IPS-20b (cell line): ENCODE measurements around the gene PHYHIPL.
"Not testable (repeated sequence)": the region's sequence is repeated elsewhere in the genome, so short reads cannot be mapped to it uniquely, and the experiment has no call there.

Source experiments
- H3K27ac ChIP-seq: one replicate; pipeline ENCODE4 v1.5.1; 2013; ENCODE audit warnings: low read length
- H3K27me3 ChIP-seq: 2 replicates; pipeline ENCODE4 v1.6.1; 2013; ENCODE audit warnings: mild to moderate bottlenecking, low read length, inconsistent platforms; ENCODE audit not compliant: insufficient read depth
- H3K36me3 ChIP-seq: 2 replicates; pipeline ENCODE4 v1.6.1; 2013; ENCODE audit warnings: low read depth, mild to moderate bottlenecking, inconsistent platforms, low read length, moderate library complexity; ENCODE audit not compliant: insufficient read depth
- H3K4me1 ChIP-seq: 2 replicates; pipeline ENCODE4 v1.6.1; 2013; ENCODE audit warnings: mild to moderate bottlenecking, control low read depth, inconsistent platforms, low read length, moderate library complexity; ENCODE audit not compliant: insufficient read depth
- H3K4me3 ChIP-seq: 2 replicates; pipeline ENCODE4 v1.5.1; 2013; ENCODE audit warnings: mild to moderate bottlenecking, low read length, inconsistent platforms
- H3K9ac ChIP-seq: 2 replicates; pipeline ENCODE4 v1.6.1; 2013; ENCODE audit warnings: low read depth, mild to moderate bottlenecking, inconsistent platforms, low read length, moderate library complexity
- H3K9me3 ChIP-seq: 2 replicates; pipeline ENCODE4 v1.6.1; 2013; ENCODE audit warnings: mild to moderate bottlenecking, low read depth, low read length, inconsistent platforms; ENCODE audit not compliant: insufficient read depth

PHYHIPL gene

DNA sequence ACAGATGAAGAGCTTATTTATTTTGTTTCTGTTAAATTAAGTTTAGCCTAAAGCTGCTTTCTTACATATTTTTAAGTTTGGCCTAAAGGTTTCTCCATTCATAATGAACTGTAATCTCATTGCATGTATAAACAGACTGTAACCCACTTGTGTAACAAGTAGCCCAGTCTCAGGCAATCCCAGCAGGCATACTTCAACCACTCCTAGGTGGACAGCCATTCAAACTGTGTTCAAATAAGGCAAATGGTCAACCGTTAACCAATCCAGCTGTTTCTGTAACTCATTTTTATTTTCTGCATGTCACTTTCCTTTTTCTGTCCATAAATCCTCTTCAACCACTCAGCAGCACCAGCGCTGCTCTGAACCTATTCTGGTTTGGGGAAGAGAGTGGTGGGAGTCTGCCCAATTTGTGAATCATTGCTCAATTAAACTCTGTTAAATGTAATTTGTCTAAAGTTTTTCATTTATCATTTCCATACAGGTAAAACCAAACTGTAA is 35.9 kb downstream of the PHYHIPL start:
- H3K4me3 ChIP-seq, result no peak overlapping the region
- H3K27ac ChIP-seq, result no peak overlapping the region
- no peaks in the 10 kb centered on the region for H3K27me3 ChIP-seq
- H3K4me1 ChIP-seq, result no peaks in the 10 kb centered on the region
- no peak overlapping the region for H3K9ac ChIP-seq
- no peaks in the 10 kb centered on the region for H3K36me3 ChIP-seq
- no peaks in the 10 kb centered on the region for H3K9me3 ChIP-seq

DNA sequence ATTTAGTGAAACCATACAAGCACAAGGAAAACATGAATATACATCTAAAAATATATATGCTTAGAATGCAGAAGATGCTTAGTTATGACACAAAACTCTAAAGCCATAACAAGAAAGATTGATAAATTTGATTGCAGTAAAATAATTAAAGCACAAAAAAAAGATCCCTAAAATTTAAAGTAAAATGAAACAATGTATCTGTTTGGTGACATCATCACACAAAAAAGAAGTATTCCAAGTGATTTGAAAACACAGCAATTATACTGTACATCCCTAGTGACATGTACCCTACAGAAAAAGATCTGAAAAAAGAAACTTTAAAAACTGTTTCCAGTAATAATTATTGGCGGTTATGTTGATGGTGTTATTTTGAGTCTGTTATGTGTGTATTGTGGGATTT is 37.7 kb downstream of the PHYHIPL start:
- no peaks in the 10 kb centered on the region for H3K9me3 ChIP-seq
- H3K4me3 ChIP-seq, result no peak overlapping the region
- no peak overlapping the region for H3K9ac ChIP-seq
- H3K36me3 ChIP-seq, result no peaks in the 10 kb centered on the region
- H3K27ac ChIP-seq, result no peak overlapping the region
- no peaks in the 10 kb centered on the region for H3K4me1 ChIP-seq
- H3K27me3 ChIP-seq, result no peaks in the 10 kb centered on the region

DNA sequence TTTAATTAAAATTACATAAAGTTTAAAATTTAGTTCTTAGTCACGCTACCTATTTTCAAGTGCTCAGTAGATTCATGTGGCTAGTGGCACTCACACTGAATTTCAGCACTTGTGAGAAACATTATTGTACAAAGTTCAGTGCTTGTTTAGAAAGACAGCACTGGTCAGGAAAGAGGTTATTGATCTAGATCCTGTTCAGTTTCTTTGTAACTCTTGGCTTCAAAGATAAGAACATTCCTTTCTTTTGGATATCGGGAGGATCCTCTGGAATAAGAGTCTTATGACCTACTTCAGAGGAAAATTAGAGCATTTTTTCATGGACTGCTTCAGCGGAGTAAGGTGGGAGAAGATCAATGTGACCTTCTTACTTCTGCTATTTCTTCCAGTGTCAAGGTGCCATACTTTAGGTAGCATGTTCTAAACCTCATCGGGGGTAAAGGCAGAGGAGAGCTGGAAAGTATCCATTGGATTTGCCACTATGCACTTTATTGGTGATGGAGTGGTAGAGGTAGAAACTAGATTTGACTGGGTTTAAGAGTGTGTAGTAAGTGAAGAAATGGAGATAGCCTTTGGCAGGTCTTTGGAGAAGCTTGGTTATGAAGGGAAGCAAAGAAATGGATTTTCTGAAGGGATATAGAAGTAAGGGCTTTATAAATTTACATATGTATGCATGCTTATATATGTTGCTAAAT is 39.9 kb downstream of the PHYHIPL start:
- Histone ChIP-seq H3K4me3 (no peak overlapping the region), H3K27me3 (no peaks in the 10 kb centered on the region), H3K9ac (no peak overlapping the region), H3K4me1 (no peaks in the 10 kb centered on the region), H3K27ac (no peak overlapping the region), H3K36me3 (no peaks in the 10 kb centered on the region), H3K9me3 (no peaks in the 10 kb centered on the region)

DNA sequence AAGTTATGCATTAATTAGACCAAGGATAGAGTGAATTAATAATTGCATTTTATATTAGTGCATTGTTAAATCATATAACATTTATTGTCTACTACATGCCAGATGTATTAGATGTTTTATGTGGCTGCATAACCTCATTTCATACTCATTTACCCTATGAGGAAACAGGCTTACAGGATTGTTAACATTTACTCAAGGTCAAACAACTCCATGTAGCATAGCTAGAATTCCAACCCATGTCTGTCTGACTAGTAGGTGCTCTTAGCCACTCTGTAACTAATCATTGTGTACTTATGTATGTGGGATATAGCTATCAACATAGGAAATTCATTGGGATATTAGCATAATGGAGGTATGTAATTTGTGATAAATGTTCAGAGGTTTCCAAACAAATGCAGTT is 46.3 kb downstream of the PHYHIPL start:
- Histone ChIP-seq H3K27ac (no peak overlapping the region), H3K36me3 (no peaks in the 10 kb centered on the region), H3K4me3 (no peak overlapping the region), H3K27me3 (no peaks in the 10 kb centered on the region), H3K9ac (no peak overlapping the region), H3K4me1 (no peaks in the 10 kb centered on the region), H3K9me3 (no peaks in the 10 kb centered on the region)

DNA sequence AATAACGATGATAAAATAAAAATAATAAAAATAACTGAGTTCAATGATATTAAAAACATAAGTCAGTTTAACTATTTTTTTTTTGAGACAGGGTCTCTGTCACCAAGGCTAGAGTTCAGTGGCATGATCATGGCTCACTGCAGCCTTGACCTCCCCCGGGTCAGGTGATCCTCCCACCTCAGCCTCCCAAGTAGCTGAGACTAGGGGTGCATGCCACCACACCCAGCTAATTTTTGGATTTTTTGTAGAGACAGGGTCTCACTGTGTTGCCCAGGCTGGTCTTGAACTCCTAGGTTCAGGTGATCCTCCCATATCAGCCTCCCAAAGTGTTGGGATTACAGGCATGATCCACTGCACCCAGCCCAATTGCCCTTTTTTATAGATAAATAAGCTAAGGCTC is 47.2 kb downstream of the PHYHIPL start:
- H3K4me1 ChIP-seq, H3K27me3 ChIP-seq, H3K9me3 ChIP-seq, H3K4me3 ChIP-seq, H3K36me3 ChIP-seq, H3K9ac ChIP-seq, H3K27ac ChIP-seq: not testable (repeated sequence)

DNA sequence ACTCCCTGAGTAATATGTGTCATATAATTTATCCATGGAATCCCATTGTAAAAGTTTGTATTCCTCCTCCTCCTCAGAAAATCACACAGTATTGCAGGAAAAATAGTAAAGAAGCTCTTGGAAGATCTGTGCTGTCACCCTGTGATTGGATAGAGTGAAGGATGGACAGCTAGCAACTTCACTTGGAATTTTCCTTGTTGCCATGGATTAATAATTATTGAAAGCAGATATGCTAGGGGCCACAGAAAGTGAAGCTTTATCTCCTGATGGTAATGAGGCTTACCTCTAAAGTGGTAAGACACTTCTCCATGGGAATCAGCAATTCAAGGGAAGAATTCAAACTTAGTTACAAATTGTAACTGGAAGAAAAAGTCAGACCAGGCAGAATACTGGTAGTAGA is 48.8 kb downstream of the PHYHIPL start:
- H3K9me3 ChIP-seq, result no peaks in the 10 kb centered on the region
- no peak overlapping the region for H3K4me3 ChIP-seq
- no peak overlapping the region for H3K9ac ChIP-seq
- H3K27me3 ChIP-seq, result no peaks in the 10 kb centered on the region
- H3K27ac ChIP-seq, result no peak overlapping the region
- H3K36me3 ChIP-seq, result no peaks in the 10 kb centered on the region
- no peaks in the 10 kb centered on the region for H3K4me1 ChIP-seq

DNA sequence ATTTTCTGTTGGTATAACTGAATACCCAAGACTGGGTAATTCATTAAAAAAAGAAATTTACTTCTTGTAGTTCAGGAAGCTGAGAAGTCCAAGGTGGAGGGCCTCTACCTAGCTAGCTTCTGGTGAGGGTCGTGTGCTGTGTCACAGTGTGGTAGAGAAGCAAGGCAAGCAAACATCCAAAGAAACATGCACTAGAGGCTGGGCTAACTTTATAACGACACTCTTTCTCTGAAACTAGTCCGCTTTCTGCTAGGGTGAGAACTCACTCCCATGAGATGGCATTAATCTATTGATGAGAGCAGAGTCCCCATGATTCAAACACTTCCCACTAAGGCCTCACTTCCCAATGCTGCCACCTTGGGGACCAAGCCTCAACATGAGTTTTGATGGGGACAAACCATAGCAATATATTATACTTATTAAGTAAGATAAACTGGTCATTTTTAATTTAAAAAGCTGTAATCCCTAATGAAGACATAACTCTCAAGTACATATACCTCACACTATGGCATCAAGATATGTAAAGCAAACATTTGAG is 50.8 kb downstream of the PHYHIPL start:
- no peaks in the 10 kb centered on the region for H3K4me1 ChIP-seq
- no peak overlapping the region for H3K27ac ChIP-seq
- no peaks in the 10 kb centered on the region for H3K36me3 ChIP-seq
- H3K4me3 ChIP-seq, result no peak overlapping the region
- H3K9me3 ChIP-seq, result no peaks in the 10 kb centered on the region
- no peaks in the 10 kb centered on the region for H3K27me3 ChIP-seq
- H3K9ac ChIP-seq, result no peak overlapping the region

DNA sequence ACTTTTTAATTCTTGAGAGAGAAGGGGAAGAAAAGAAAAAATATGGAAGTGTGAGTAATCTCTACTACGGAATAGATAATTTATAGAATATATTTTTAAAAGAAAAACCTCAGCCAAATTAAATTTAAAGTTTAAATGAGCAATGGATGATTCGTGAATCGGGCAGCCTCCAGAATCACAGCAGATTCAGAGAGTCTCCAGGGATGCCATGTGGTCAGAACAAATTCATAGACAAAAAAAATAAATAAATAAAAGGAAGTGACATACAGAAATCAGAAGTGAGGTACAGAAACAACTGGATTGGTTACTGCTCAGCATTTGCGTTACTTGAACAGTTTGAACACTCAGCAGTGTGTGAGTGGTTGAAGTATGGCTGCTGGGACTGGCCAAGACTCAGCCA is 53.0 kb downstream of the PHYHIPL start:
- Histone ChIP-seq H3K9me3 (no peaks in the 10 kb centered on the region), H3K27ac (no peak overlapping the region), H3K9ac (no peak overlapping the region), H3K27me3 (no peaks in the 10 kb centered on the region), H3K36me3 (no peaks in the 10 kb centered on the region), H3K4me3 (no peak overlapping the region), H3K4me1 (no peaks in the 10 kb centered on the region)

DNA sequence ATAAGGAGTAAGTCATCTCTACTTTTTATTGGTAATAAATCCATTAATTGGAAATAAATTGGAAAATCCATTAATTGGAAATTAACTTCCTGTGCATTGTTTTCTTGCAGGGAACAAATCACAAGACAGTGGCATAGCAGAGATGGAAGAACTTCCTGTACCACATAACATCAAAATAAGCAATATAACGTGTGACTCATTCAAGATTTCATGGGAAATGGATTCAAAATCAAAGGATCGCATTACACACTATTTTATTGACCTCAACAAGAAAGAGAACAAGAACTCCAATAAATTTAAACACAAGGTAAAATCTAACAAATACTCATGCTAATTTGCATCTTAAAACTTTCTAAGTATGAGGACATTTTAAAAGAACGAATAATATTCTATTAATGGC is 57.8 kb downstream of the PHYHIPL start:
- Histone ChIP-seq H3K9me3 (no peaks in the 10 kb centered on the region), H3K9ac (no peak overlapping the region), H3K4me3 (no peak overlapping the region), H3K36me3 (no peaks in the 10 kb centered on the region), H3K27ac (no peak overlapping the region), H3K27me3 (no peaks in the 10 kb centered on the region), H3K4me1 (no peaks in the 10 kb centered on the region)

DNA sequence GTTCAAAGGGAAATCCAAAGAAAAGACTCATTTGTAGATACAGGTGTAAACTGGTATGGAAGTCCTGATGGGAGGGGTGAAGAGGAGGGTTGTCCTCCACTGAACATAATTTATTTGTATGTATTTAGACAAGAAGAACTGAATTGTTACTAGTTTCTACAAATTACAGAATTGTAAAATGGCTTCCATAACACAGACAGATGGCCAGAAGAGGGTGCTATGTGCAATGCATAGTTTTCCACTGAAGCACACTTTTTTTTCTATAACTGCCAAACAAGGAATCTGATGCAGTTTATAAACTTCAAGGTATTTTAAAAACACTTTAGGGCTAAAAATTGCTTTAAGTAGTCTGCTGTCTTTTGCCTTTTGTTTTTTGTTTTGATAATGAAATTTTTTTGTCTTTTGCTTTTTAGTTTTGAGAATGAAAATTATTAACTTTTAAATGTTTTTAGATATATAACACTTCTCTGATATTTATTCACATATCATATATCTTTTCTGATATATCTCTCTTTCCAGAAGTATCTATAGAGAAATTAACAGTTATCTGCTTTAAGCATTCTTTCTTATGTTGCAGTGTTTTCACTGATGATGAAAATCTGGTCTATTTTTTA is 58.5 kb downstream of the PHYHIPL start:
- Histone ChIP-seq H3K36me3 (no peaks in the 10 kb centered on the region), H3K27ac (no peak overlapping the region), H3K4me1 (no peaks in the 10 kb centered on the region), H3K9ac (no peak overlapping the region), H3K4me3 (no peak overlapping the region), H3K27me3 (no peaks in the 10 kb centered on the region), H3K9me3 (no peaks in the 10 kb centered on the region)

DNA sequence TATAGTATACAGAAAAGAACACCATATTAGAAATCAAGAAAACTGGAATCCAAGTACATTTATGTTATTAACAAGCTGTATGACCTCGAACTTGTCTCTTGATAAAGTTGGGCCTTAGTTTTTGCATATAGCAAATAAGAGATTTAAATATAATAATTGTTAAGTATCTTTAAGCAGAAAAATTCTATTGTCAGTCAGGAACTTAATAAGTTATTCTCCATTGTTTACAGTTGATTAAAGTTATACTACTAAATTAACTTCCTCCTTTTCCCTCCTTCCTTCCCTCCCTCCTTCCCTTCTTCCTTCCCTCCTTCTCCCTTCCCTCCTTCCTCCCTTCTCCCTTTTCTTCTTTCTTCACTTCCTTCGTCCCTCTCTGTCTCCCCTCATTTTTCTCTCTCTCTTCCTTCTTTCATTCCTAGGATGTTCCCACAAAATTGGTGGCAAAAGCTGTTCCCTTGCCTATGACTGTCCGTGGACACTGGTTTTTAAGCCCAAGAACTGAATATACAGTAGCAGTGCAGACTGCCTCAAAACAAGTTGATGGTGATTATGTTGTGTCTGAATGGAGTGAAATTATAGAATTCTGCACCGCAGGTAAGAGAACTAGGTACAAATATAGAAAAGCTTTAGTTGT is 59.7 kb downstream of the PHYHIPL start:
- no peaks in the 10 kb centered on the region for H3K36me3 ChIP-seq
- H3K27ac ChIP-seq, result no peak overlapping the region
- H3K4me3 ChIP-seq, result no peak overlapping the region

DNA sequence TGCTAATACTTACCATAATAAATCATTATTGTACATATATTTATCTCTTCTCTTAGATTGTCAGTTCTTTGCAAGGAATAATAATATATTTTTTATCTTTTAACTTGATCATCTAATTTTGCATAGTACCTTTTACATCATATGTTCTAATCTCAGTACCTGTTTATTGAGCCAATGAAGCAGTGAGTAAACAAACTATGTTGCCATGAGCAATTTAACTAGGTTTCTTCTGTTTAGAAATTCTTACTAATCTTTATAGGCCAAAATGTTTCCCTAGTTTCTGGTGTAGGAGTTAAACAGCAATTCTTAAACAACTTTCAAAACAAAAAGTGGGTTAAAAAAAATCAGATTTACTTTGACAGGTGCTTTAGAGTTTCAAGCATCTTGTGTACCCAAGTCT is 61.3 kb downstream of the PHYHIPL start:
- Histone ChIP-seq H3K36me3 (no peaks in the 10 kb centered on the region), H3K9ac (no peak overlapping the region), H3K27me3 (no peaks in the 10 kb centered on the region), H3K27ac (no peak overlapping the region), H3K4me3 (no peak overlapping the region), H3K4me1 (no peaks in the 10 kb centered on the region), H3K9me3 (no peaks in the 10 kb centered on the region)

More for the DNA sequence above, 59.7 kb downstream of the PHYHIPL start:
- no peak overlapping the region for H3K9ac ChIP-seq
- H3K9me3 ChIP-seq, result no peaks in the 10 kb centered on the region
- no peaks in the 10 kb centered on the region for H3K27me3 ChIP-seq
- H3K4me1 ChIP-seq, result no peaks in the 10 kb centered on the region
